HG02588 (cell line): Measurements from ENCODE around the gene DCAF17.
"Not testable (repeated sequence)": the region's sequence is repeated elsewhere in the genome, so short reads cannot be mapped to it uniquely, and the experiment has no call there.

Experiments
- ATAC-seq: cut with Tn5 transposase; IDR thresholded peaks from one replicate; pipeline ENCODE4 v1.9.1; 2021; ENCODE audit warnings: mild to moderate bottlenecking, moderate library complexity; ENCODE audit not compliant: unreplicated experiment

DCAF17 gene

DNA sequence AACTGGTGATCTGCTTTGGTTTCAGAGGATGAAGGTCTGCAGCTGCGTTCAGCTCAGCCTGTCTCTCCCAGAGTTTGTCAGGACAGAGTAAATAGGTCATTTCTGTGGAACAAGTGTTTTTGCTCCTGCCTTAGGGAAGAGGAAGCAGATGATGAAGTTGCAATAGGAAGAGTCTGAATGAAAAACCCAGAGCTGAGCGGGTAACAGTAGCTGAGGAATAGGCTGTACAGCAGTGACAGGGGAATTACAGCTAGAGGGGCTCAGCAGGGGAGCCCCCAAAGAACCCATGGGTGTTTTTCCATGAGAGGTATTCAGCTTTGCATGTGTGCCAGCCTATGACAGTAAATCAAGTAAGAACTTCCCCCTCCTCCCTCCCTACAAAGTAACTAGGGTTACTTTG is 78.0 kb downstream of the DCAF17 start:
- no peak for ATAC-seq

GRCh38 chr2:171512683-171513195 is 78.7 kb downstream of the DCAF17 start:
- ATAC-seq, result no peak

- ATAC-seq, result no peak
Measured at GRCh38 chr2:171513719-171514160, 79.7 kb downstream of the DCAF17 start.

GRCh38 chr2:171514908-171515582 is 81.0 kb downstream of the DCAF17 start:
- no peak for ATAC-seq

GRCh38 chr2:171515672-171516298 is 81.8 kb downstream of the DCAF17 start:
- no peak for ATAC-seq

DNA sequence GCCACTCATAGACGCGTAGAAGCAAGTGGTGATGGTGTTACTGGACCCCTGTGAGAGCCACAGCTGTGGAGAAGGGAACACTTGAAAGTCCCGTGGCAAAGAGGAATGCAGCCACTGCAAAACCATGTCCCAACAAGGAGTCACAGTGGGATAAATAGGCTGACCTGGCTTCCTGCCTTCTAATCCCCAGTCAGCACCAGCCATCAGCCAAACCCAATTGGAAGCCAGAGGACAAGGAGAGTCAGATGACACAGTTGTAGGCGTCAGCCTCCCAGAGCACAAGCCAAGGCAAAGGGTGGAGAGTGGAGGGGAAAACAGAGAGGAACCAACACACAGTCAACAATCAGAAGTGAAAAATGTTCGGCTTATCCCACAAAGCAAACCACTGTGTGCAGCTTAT is 82.8 kb downstream of the DCAF17 start:
- no peak for ATAC-seq

DNA sequence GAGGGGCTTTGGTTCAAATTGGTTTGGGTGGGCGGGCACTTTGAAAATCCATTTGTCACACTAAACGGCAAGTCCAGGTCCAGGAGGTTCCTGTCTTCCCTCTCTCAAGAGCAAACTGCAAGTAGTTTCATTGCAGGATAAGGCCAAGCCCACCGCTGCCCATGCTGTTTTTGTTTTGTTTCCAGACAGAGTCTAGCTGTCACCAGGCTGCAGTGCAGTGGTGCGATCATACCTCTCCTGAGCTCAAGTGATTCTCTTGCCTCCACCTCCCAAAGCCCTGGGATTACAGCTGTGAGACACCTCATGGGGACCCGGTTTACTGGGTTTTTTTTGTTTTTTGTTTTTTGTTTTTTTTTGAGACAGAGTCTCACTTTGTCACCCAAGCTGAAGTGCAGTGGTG is 86.4 kb downstream of the DCAF17 start:
- no peak for ATAC-seq

- no peak for ATAC-seq
Measured at GRCh38 chr2:171521361-171522051, 87.5 kb downstream of the DCAF17 start.

DNA sequence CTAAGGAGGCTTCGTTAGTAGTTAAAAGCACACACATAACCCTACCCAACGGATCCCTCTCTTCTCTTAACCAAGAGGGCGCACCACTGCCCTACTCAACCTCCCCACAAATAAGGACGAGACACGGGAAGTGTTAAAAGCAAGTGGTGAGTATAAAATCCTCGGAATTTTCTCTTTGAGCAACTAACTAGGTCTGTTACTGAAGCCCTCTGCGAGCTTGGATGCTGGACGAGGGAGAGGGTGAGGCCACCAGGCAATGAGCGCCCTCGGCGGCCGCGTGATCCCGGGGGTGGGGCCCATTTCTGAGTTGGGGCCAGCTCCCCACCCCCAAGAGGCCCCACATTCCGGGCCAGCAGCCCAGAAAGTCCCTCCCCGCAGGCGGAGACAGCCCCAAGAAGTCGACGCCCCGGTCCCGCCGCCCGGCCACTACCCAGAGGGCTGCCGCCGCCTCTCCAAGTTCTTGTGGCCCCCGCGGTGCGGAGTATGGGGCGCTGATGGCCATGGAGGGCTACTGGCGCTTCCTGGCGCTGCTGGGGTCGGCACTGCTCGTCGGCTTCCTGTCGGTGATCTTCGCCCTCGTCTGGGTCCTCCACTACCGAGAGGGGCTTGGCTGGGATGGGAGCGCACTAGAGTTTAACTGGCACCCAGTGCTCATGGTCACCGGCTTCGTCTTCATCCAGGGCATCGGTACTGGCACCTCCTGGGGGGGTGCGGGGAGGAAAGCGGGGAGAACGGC is 88.2 kb downstream of the DCAF17 start, which contains the start of gene CYBRD1:
CYBRD1 (plus strand) TSS at position 423 of the 736 bp plus-strand sequence; CDS start at position 495, 72 bp downstream.
- peak; percentile 58 for ATAC-seq

- peak; percentile 19 for ATAC-seq
Measured at GRCh38 chr2:171522788-171523087, 88.7 kb downstream of the DCAF17 start.

GRCh38 chr2:171523088-171524017 is 89.3 kb downstream of the DCAF17 start:
- ATAC-seq, result peak; percentile 33

- no peak for ATAC-seq
Measured at GRCh38 chr2:171524018-171524401, 90.0 kb downstream of the DCAF17 start.

- no peak for ATAC-seq
Measured at GRCh38 chr2:171529914-171530313, 95.9 kb downstream of the DCAF17 start.

- no peak for ATAC-seq
Measured at GRCh38 chr2:171530378-171530777, 96.4 kb downstream of the DCAF17 start.

DNA sequence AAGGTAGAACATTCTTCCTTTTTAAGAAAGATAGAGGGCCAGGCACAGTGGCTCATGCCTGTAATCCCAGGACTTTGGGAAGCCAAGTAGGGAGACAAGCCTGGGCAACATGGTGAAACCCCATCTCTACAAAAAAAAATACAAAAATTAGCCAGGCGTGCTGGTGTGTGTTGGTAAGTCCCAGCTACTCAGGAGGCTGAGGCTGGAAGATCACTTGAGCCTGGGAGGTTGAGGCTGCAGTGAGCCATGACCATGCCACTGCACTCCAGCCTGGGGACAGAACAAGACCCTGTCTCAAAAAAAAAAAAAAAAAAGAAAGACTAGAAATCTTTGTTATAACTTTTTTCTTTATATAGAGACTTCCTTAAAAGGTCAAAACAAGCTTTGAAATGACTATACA is 96.8 kb downstream of the DCAF17 start:
- ATAC-seq, result not testable (repeated sequence)

- no peak for ATAC-seq
Measured at GRCh38 chr2:171531291-171531690, 97.3 kb downstream of the DCAF17 start.

DNA sequence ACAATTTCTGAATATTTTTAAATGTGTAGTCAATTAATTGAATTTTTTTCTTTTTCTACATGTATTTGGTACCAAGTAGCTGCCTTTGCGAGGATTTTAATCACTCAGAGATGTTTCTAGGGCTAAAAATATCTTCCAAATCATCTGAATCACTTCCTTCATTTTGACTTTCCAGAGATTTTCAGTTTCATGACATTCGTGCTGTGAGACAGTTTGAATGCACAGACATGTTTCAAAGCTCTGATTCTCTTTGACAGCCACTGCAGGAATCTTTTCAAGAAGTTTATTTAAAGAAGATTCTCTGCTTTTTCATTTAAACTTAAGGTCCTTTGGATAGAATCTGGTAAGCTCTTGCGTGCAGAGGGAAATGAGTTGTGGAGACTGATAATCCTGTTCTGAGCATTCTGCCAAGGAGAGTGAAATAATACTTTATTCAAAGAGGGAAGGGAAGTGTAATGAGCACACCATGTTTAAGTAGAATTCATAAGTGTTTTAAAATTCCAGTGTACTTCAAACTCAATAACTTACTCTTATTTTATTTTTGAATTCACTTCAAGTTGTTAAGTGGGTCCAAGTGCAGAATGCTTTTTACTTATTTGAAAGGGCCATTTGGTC is 97.9 kb downstream of the DCAF17 start:
- no peak for ATAC-seq

DNA sequence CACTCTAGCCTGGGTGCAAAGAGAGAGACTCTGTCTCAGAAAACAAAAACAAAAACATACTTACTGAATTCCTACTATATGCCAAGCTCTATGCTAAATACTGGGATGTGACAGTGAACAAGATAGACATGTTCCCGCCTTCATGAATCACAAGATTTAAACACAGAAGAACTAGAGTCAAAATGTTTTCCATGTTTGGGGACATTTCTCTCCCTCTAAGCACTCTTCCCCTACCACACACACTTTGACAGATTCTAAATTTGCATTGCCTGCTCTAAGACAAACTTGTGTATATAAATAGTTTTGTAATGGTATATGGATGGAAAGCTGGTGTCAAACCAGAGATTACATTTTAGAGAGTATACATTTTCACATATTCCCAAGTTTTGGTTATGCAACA is 99.3 kb downstream of the DCAF17 start:
- no peak for ATAC-seq
